HG03469 (cell line): ENCODE data around the gene MFSD1.

ENCODE experiments used
- ATAC-seq: cut with Tn5 transposase; IDR thresholded peaks from one replicate; pipeline ENCODE4 v1.9.1; 2021; ENCODE audit warnings: mild to moderate bottlenecking, moderate library complexity, moderate number of reproducible peaks; ENCODE audit not compliant: unreplicated experiment

The MFSD1 gene

DNA sequence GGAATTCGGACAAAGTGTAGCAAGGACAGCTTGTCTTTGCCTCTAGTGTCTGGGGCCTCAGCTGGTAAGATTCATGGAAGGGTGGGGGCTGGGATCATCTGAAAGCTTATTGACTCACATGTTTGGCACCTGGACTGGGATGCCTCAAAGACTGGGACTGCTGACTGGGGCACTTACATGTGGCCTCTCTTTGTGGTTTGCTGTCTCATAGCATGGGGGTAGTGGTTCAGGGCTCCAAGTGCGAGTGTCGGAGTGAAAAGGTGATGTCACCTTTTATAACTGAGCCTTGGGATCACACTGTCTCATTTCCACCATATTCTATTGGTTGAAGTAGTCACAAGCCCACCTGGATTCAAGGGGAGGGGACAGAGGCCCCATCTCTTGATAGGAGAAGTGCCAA is 6.8 kb downstream of the MFSD1 start:
- ATAC-seq = no peak

DNA sequence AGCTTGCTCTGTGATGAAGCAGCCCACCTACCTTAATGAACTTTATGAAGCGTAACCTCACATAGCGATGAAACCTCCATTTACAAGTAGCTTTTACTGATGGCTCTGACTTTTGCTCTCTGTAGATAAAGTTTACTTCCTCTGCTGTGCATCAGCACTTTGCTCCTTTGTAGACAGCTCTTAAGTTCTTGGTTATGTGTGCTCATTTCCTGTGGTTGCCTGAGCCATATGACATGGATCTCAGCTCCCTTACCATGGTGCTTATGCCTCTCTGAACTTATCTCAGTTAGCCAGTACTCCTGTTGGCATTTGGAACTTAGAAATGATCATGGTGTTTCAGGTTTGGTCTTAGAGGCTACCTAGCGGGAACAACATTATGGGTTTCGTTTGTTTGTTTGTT is 7.8 kb downstream of the MFSD1 start:
- ATAC-seq = no peak

DNA sequence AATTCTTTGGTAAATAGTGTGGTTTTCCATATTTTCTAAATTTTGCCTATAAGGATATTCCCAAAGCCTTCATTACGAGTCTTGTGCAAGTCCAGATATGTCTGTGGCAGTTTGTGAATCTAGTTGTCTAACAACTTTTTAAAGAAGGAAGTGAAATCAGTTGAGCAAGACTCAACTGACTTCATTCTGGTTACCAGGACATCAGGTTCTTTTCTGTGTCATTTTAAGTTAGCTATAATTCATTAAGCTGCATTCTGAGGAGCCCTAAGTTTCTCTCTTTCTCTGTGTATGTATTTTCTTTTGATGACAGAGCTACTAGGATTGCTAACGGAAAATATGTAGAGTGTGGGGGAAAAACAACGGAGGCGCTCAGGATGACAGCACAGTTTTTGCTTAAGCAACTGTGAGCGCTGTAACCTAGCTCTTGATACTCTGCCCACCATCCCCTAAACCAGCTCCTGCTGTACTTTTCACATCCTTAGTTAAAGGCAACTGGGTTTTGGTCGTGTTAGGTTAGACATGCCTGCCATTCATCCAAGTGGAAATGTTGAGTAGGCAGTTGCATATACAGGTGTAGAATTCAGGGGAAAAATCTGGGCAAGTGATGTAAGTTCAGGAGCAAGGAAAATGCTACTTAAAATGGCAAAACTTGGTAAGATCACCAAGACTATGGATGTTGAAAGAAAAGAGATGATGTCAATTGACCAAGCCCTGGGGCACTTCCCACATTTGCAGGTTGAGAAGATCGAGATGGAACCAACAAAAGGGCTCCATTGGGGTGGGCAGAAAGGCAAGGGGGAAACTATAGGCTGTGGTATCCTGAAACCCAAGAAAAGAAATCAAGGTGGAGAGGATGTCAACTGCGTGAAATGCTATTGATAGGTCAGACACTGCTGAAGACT is 9.2 kb downstream of the MFSD1 start:
- no peak for ATAC-seq

DNA sequence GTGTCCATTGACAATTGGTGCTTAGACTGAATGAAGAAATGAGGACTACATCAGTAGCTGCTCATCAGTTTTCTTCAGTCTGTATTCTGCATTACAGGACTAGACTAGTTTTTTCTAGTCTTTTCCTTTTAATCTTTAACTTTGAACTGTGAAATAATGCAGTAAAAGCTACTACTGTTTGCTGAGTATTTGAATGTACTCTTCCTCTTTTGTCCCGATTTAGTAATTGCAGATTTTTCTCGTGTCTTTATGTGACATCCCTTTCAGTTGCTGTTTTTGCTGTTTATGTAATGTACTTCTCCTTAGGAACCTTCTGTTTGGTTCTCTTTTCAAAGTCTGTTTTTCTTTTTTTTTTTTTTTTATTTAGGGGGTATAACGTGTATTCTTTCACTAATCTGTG is 17.4 kb downstream of the MFSD1 start:
- ATAC-seq = no peak

DNA sequence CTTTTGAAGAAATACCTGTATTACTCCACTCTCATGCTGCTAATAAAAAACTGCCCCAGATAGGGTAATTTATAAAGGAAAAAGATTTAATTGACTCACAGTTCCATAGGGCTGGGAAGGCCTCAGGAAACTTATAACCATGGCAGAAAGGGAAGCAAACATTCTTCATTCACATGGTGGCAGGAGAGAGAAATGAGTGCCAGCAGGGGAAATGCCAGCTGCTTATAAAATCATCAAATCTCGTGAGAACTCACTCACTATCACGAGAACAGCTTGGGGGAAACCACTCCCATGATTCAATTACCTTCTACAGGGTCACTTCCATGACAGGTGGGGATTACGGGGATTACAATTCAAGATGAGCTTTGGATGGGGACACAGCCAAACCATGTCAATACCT is 18.7 kb downstream of the MFSD1 start:
- no peak for ATAC-seq

DNA sequence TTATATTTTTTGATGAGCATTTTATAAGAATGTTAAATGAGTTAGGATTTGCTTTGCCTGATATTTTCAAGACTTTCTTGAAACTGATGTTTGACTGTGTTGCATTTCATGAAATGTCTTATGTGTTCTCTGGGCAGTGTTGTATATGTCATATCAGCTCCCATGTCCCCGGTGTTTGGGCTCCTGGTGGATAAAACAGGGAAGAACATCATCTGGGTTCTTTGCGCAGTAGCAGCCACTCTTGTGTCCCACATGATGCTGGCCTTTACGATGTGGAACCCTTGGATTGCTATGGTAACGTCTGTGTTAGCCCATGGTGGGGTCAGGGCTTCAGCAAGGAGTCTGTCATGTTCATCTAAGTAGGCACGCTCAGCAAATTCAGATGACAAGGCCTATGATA is 20.0 kb downstream of the MFSD1 start:
- no peak for ATAC-seq

DNA sequence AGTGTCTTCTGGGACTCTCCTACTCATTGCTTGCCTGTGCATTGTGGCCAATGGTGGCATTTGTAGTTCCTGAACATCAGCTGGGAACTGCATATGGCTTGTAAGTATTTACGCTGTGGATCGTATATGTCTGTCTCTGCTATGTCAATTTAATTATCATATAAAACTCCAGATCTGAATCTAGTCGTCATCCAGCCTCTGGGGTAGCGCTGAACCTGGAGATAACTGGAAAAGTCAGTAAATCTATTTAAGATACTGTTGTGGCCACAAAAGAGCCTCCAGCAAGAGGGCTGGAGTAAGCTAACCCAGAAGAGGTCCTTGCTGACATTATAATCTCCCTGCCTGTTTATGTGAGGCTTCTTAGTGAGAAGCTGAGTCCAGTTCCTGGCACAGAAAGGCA is 21.6 kb downstream of the MFSD1 start:
- ATAC-seq = no peak

DNA sequence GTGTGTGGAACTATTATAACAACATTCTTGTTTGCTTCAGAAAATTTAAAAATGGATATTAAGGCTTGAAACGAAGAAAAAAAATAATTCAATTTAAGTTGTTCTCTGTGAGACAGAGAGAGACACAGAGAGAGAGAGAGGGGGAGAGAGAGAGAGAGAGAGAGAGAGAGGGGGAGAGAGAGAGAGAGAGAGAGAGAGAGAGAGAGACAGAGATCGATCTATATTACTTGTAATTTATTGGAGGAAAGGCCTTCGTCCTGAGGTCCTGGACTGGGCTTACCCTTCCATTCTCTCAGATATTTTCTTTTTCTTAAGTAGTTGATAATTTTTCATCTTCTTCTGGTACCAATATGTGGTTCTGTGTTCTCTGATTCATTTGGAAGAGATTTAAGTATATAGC is 25.9 kb downstream of the MFSD1 start:
- no peak for ATAC-seq

DNA sequence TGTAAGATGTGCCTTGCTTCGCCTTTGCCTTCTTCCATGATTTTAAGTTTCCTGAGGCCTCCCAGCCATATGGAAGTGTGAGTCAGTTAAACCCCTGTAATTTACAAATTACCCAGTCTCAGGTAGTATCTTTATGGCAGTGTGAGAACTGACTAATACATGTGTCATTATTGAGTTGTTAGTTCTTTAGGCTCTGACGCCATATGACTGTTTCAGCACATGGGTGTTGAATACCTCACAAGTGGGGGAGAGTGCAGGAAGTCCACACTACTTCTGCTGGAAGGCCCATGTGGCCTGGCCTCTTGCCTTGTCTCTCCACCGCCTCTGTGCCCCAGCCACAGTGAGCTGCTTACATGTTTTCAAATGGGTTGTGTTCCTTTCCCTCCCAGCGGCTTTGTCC is 28.5 kb downstream of the MFSD1 start:
- ATAC-seq = no peak

DNA sequence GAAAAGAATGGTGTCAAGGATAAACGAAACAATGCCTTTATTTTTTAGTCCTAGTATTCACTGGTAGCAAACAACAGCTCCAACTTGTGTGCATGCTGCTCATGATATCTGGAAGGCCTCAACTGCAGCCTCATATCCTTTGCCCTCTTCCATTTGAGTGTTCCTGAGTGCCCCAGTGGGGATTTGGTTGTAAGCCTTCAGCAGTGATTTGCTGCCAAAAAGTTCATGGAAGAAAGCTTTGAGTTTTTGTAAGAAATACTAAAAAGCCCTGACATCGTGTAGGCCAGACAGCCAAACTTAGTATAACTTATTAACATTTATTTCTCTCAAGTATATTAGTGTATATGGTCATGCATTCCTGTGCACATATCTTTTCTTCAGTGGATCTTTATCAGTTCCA is 30.0 kb downstream of the MFSD1 start:
- no peak for ATAC-seq

DNA sequence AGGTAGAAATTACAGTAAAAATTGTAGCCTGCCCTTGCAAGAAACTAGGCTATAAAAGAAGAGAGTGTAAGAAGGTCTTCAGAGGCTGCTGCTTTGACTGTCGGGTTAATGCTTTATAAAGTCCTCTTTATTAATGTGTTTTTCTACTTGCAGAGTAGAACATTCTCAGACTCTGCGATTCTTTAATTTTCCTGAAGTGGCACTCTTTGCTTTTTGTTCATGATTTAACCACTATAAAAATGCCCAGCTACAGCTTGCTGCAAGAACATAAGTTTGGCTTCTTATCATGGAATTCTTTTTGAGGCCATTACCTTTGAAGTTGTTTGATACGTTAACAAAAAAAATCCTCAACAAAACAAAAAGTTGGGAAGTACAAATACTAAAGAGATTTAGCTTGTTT is 33.8 kb downstream of the MFSD1 start:
- no peak for ATAC-seq

DNA sequence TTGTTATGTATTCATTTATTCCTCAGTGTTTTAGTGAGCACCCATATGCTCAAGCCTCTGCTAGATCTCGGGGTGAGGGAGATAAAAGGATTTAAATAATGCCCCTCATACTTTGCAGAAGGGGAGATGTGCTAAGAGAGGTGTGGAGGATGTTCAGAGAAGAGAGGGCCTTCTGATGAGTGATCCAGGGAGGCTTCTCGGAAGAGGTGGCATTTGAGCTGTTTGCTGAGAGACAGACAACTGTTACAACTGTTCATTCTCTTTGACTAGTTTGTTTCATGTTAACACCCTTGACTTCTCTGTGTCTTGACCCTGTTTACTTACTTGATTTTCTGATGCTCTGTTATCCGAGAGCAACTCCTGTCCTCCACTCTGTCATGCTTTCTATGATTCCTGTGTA is 34.5 kb downstream of the MFSD1 start:
- ATAC-seq = no peak

DNA sequence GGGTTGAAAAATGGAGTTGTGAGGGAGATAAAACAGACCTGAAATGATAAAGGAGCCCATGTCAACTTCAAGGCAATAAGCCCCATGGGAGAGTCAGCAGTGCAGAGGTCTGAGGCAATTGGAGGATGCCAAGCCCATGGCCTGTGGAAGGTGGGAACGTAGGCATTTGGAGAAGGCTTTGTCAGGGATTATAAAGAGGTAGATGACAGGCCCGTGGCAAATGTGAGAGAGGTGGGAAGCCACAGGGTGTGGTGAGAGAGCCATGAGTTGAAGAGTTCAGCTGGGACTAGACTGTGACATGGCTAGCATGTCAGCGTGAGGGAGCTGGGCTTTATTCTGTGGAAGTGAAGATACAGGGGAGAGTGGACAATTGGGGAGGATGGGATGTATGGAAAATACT is 35.4 kb downstream of the MFSD1 start:
- ATAC-seq = no peak

DNA sequence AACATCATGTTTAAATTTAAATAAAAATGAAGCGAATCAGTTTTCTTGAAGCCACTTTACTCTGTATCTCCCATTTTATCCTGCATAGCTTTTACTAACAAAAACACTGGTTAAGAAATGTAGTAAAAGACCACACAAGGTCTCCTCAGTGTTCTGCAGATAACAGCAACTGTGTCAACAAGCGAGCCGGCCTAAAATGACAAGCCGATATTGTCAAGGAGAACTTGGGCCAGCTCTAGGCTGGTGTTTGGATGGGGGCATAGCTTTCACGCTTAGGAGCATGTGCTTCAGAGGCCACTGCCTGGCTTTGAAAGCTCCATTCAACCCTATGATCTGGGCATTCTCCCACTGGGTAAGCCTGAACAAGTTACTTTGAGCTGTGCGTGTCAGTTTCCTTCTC is 38.1 kb downstream of the MFSD1 start:
- no peak for ATAC-seq

DNA sequence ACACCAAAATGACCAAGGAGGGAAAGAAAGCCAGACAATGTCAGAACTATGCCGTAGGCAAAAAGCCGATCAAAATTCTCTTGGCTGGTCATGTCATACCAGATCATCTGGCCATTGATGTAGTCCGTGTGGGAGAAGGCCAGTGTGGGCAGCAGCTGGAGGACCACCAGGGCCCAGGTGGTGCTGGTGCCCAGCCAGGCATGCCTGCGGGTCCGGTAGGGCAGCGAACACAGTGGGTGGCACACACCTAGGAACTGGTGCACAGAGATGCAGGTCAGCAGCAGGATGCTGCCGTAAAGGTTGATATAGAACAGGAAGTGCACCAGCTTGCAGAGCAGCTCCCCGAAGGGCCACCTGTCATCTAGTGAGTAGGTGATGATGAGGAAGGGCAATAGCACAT is 39.5 kb downstream of the MFSD1 start:
- no peak for ATAC-seq

DNA sequence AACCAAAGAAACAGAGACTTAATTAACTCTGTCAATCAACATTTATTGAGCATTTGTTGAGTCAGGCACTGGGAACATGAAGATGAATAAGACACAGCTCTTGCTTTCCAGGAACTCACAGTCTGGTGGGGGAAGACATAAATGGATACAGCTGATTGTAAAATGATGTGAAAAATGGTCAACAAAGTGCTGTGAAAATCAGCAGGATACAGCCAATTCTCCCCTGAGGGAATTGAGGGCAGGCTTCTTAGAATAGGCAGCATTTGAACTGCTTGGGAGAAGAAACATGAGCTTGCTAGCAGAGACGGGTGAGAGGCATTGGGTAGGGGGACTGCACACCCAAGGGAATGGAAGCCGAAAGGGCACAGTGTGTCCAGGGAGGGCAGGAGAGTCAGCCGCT is 41.1 kb downstream of the MFSD1 start:
- no peak for ATAC-seq

DNA sequence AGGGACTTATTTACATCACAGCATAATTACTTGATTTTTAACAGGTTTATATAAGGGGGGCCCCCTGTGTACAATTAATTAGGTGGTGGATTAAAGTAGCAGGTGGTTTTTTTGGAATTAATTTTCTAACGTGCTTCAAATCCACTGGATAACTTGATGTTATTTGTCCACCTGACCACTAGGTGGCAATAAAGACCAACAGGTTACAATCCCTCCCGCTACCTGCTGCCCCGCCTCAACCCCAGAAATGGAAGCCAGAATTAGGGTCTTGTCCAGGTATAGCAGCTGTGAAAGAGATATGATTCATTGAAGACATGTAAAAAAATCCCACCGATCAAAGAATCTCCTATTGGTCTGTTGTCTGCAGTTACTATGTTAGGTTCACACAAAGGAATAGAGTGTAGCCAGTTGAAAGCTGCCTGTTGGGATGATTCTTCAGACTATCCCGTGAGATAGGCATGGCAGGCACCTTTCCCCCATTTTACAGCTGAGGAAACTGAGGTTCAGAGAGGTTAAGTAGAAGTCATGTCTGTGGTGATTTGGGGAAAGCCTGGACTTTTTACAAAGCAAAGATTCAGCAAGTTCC is 44.0 kb downstream of the MFSD1 start:
- ATAC-seq = peak; percentile 45

DNA sequence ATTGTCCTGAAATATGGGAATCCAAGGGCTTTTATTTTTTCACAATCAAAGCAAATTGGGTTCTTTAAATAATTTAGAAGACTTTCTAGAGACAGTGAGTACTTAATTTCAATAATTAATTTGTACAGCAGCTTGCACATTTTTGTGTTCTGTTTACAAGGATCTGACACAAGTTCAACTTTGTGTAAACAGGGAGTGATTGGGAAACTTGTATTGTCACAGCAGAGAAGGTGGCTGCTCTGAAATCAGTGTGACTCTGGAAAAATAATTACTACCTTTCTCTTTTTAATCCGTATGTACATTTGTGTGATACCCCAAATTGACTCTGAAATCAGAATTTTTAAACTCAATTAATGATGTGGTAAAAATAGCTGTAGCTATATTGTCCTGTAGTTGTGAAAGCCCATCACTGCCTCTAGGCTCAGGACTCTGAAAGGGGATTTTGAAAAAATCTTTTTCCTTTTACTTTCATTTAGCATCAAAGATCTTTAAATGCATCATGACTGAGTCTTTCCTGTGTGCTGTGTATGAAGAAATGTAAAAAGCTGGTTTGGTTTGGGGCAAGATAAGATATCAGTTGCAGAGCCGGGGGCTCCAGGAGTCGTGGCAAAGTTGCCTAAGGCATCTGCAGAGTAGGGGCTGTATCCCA is 45.1 kb downstream of the MFSD1 start:
- ATAC-seq = peak; percentile 85

DNA sequence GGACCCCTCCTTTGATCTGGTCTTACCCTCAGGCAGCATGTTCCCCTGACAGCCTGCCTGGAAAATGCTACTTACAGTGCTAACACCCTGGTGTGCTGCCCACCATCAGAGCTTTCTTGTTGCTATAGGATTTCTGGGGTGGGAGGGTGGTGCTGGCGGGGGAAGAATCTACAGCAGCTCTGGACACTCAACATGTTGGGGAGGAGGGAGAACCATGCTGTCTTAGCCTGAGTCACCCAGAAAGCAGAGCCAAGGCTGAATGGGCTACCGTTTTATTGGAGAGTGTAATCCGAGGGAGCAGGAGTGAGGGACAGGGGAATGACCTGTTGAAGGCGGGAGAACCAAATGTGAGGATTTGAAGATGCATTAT is 45.6 kb downstream of the MFSD1 start:
- ATAC-seq = peak; percentile 6

DNA sequence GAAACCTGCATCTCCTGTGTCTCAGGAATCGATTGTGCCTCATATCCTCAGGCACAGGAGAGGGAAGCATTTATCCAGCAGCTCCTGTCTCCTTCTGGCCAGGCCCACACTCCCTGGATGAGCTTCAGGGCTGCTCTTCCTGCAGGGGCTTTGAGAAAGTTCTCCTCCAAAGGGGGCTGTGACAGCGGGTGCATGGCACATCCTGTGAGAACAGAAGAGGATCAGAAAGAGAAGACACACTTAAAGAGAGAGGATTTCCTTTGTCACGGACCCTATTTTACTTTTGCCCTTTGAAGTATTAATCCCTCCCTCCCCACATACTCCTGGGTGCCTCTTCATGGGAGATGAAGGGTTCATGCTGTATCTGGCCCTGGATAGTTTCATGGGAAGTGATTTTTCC is 46.0 kb downstream of the MFSD1 start:
- ATAC-seq = no peak

DNA sequence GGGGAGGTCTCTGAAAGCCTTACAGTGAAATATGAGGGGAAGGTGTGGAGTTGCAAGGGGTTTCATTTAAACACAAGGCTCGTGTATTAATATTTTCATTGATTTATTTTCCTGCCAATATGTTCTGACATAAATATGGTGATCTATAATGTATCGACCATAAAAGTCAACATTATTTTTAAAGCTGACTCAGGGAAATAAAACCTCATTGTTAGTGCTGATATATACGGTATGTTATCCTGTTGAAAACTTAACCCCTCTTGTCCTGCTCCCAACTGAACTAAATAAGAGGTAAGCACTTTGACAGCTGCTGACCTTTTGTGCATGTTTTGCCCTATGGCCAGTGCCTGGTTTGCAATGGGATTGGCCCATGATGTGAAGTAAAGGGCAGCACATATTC is 47.9 kb downstream of the MFSD1 start:
- no peak for ATAC-seq

DNA sequence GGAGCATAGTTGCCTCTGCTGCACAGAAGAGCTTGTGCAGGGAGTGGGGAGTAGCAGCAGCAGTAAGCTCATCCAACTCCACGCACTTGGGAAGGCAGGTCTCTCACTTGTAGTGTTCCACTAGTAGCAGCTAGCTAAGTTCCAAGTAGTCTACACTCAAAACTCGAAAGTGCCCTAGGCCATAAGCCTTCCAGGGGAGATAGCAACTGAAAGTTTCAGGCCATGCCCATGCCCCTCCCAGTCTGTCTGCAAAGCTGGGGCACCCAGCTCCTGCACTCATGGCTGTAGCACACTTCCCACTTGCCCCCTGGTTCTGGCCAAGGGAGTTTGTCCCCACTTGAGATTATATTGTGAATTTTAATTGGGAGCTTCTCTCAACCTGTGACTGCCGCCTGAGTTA is 57.5 kb downstream of the MFSD1 start:
- no peak for ATAC-seq
